Suppressor macrophage treated with lipopolysaccharide for 4 hours (primary cell): ENCODE data around the gene CD1E.
A peak's percentile ranks its signal among the peaks of the same experiment; 100 is the strongest.
"Not testable (repeated sequence)": the region's sequence is repeated elsewhere in the genome, so short reads cannot be mapped to it uniquely, and the experiment has no call there.

ENCODE experiments used
- DNase-seq: peaks from one replicate; pipeline ENCODE4 v3.0.0-alpha.2; 2020

Gene CD1E

GRCh38 chr1:158353303-158354075 lies at the start of gene CD1E:
TSS of gene CD1E (plus strand) at chr1:158353894. CDS start at chr1:158353989, 95 bp downstream.
- DNase-seq: peak; percentile 63

GRCh38 chr1:158310623-158311022 lies 43.1 kb upstream of the CD1E start:
- DNase-seq: no peak

- no peak for DNase-seq
Observed at GRCh38 chr1:158311066-158311465, 42.6 kb upstream of the CD1E start.

- no peak for DNase-seq
Observed at GRCh38 chr1:158323866-158324265, 29.8 kb upstream of the CD1E start.

GRCh38 chr1:158324395-158324794 lies 29.3 kb upstream of the CD1E start:
- DNase-seq: peak; percentile 87

- peak; percentile 25 for DNase-seq
Observed at GRCh38 chr1:158327481-158327880, 26.2 kb upstream of the CD1E start.

- DNase-seq: peak; percentile 71
Observed at GRCh38 chr1:158328426-158328825, 25.3 kb upstream of the CD1E start.

GRCh38 chr1:158329300-158329699 lies 24.4 kb upstream of the CD1E start:
- DNase-seq: no peak

GRCh38 chr1:158329733-158330132 lies 24.0 kb upstream of the CD1E start:
- DNase-seq: peak; percentile 47

- DNase-seq: no peak
Observed at GRCh38 chr1:158330391-158331105, 23.1 kb upstream of the CD1E start.

GRCh38 chr1:158331106-158331425 lies 22.6 kb upstream of the CD1E start:
- no peak for DNase-seq

- DNase-seq: no peak
Observed at GRCh38 chr1:158331481-158332150, 22.1 kb upstream of the CD1E start, which contains the start of gene CD1B. TSS of gene CD1B (minus strand) at chr1:158331531. CDS start at chr1:158331423, 108 bp downstream.

- DNase-seq: peak; percentile 64
Observed at GRCh38 chr1:158333405-158334155, 20.1 kb upstream of the CD1E start.

GRCh38 chr1:158334526-158335212 lies 19.0 kb upstream of the CD1E start:
- DNase-seq: no peak

GRCh38 chr1:158335213-158335532 lies 18.5 kb upstream of the CD1E start:
- no peak for DNase-seq

GRCh38 chr1:158336413-158336812 lies 17.3 kb upstream of the CD1E start:
- DNase-seq: not testable (repeated sequence)

GRCh38 chr1:158348946-158349345 lies 4.7 kb upstream of the CD1E start:
- DNase-seq: not testable (repeated sequence)

GRCh38 chr1:158354255-158354654 lies 561 bp downstream of the CD1E start:
- DNase-seq: peak; percentile 39

GRCh38 chr1:158355773-158356285 lies 2.1 kb downstream of the CD1E start:
- DNase-seq: no peak

- DNase-seq: no peak
Observed at GRCh38 chr1:158356616-158357015, 2.9 kb downstream of the CD1E start.

GRCh38 chr1:158357441-158357840 lies 3.7 kb downstream of the CD1E start:
- DNase-seq: no peak

GRCh38 chr1:158362482-158362881 lies 8.8 kb downstream of the CD1E start:
- DNase-seq: no peak
